Hematopoietic multipotent progenitor cell treated with erythropoietin and hydrocortisone succinate and interleukin-3 and kit ligand, for 8 days (in vitro differentiated cells): ENCODE data around the gene CALHM5.
A peak's percentile ranks its signal among the peaks of the same experiment; 100 is the strongest.
"Not testable (repeated sequence)": the region's sequence is repeated elsewhere in the genome, so short reads cannot be mapped to it uniquely, and the experiment has no call there.

Experiments
- DNase-seq: peaks from one replicate; pipeline ENCODE4 v3.0.0-alpha.2; 2015

The CALHM5 gene

GRCh38 chr6:116511424-116512110, at the start of gene CALHM5:
CALHM5 (plus strand) TSS chr6:116511639; CDS start chr6:116511697, 58 bp downstream.
- peak; percentile 61 for DNase-seq

GRCh38 chr6:116461932-116462885, 49.2 kb upstream of the CALHM5 start:
- DNase-seq = peak; percentile 64

- DNase-seq = no peak
Observed at GRCh38 chr6:116463301-116463700, 48.1 kb upstream of the CALHM5 start.

GRCh38 chr6:116465246-116465645, 46.2 kb upstream of the CALHM5 start:
- peak; percentile 46 for DNase-seq

- DNase-seq = no peak
Observed at GRCh38 chr6:116467096-116467495, 44.3 kb upstream of the CALHM5 start.

GRCh38 chr6:116467514-116467913, 43.9 kb upstream of the CALHM5 start:
- peak; percentile 40 for DNase-seq

- peak; percentile 91 for DNase-seq
Observed at GRCh38 chr6:116468293-116468692, 43.1 kb upstream of the CALHM5 start.

- DNase-seq = no peak
Observed at GRCh38 chr6:116471531-116471930, 39.9 kb upstream of the CALHM5 start.

- DNase-seq = no peak
Observed at GRCh38 chr6:116472706-116473105, 38.7 kb upstream of the CALHM5 start.

- no peak for DNase-seq
Observed at GRCh38 chr6:116475141-116475540, 36.3 kb upstream of the CALHM5 start.

- DNase-seq = peak; percentile 35
Observed at GRCh38 chr6:116476002-116476678, 35.3 kb upstream of the CALHM5 start.

GRCh38 chr6:116482780-116483179, 28.7 kb upstream of the CALHM5 start:
- DNase-seq = no peak

- no peak for DNase-seq
Observed at GRCh38 chr6:116483616-116484015, 27.8 kb upstream of the CALHM5 start.

GRCh38 chr6:116485559-116486184, 25.8 kb upstream of the CALHM5 start:
- DNase-seq = no peak

- DNase-seq = peak; percentile 14
Observed at GRCh38 chr6:116491610-116492330, 19.7 kb upstream of the CALHM5 start.

- peak; percentile 86 for DNase-seq
Observed at GRCh38 chr6:116492331-116493067, 18.9 kb upstream of the CALHM5 start.

- not testable (repeated sequence) for DNase-seq
Observed at GRCh38 chr6:116495161-116495560, 16.3 kb upstream of the CALHM5 start.

- no peak for DNase-seq
Observed at GRCh38 chr6:116497113-116497676, 14.2 kb upstream of the CALHM5 start.

GRCh38 chr6:116500969-116501433, 10.4 kb upstream of the CALHM5 start:
- DNase-seq = no peak

GRCh38 chr6:116507324-116507723, 4.1 kb upstream of the CALHM5 start:
- no peak for DNase-seq

- no peak for DNase-seq
Observed at GRCh38 chr6:116508527-116508926, 2.9 kb upstream of the CALHM5 start.
